Omental fat pad (tissue), 4 donors: ENCODE measurements around the gene TRPC4. TPM values are rescaled to one million over a fixed set of nuclear protein-coding genes. Genes with fewer than 3 reads are reported as not detected.

Source experiments
- ATAC-seq: fragments of 150-250 bp; one replicate; pipeline ENCODE4 v1.9.1; 2016; ENCODE audit warnings: mild to moderate bottlenecking, moderate library complexity; ENCODE audit not compliant: low FRiP score
- DNase-seq: peaks from one replicate; pipeline ENCODE4 v3.0.0-alpha.2; 2019; ENCODE audit warnings: low spot score
- CTCF ChIP-seq, 3 donors: fragments of 450-650 bp; IDR thresholded peaks; one replicate each; pipeline ENCODE4 v1.5.1; 2016 to 2017; ENCODE audit warnings: antibody characterized with exemption in 3 of 3, mild to moderate bottlenecking in 3 of 3, moderate library complexity in 2 of 3
- total RNA-seq, 4 donors: library from RNA; depleted of rRNA; stranded (reverse); fragments of >200 nt; gene quantifications; one replicate each; pipeline ENCODE4 v1.1.0, GENCODE V29; 2016

Gene TRPC4
- total RNA-seq, 4 donors from 2014 or later: 0.56 to 1.4 (median 0.95) TPM

GRCh38 chr13:37884026-37884425, 14.5 kb upstream of the TRPC4 start:
- no peak for ATAC-seq

GRCh38 chr13:37878921-37879320, 9.3 kb upstream of the TRPC4 start:
- no peak for ATAC-seq
- no peak for DNase-seq
- TF ChIP-seq CTCF (IDR thresholded peaks at IDR 0.05): no peak

More at GRCh38 chr13:37884026-37884425, 14.5 kb upstream of the TRPC4 start:
- no peak for TF ChIP-seq CTCF (IDR thresholded peaks at IDR 0.05)
- DNase-seq: no peak

- TF ChIP-seq CTCF (IDR thresholded peaks at IDR 0.05): no peak
- no peak for ATAC-seq
- no peak for DNase-seq
Observed at GRCh38 chr13:37878496-37878895, 8.9 kb upstream of the TRPC4 start.

- ATAC-seq: no peak
Observed at GRCh38 chr13:37870895-37871550, 1.5 kb upstream of the TRPC4 start.

GRCh38 chr13:37870489-37870845, 895 bp upstream of the TRPC4 start:
- DNase-seq (no peak), ATAC-seq (no peak)
- TF ChIP-seq CTCF (IDR thresholded peaks at IDR 0.05): no peak

More at GRCh38 chr13:37870895-37871550, 1.5 kb upstream of the TRPC4 start:
- DNase-seq: no peak
- TF ChIP-seq CTCF (IDR thresholded peaks at IDR 0.05): no peak

- DNase-seq (no peak), ATAC-seq (no peak)
- TF ChIP-seq CTCF (IDR thresholded peaks at IDR 0.05): no peak
Observed at GRCh38 chr13:37869506-37869755, 141 bp downstream of the TRPC4 start.

GRCh38 chr13:37868691-37869505, 674 bp downstream of the TRPC4 start:
- no peak for TF ChIP-seq CTCF (IDR thresholded peaks at IDR 0.05)
- peak; percentile 57 for ATAC-seq
- DNase-seq: no peak
